Activated effector memory CD4-positive, alpha-beta T cell treated with Interleukin-2 at 50 U/mL for 16 hours (primary cell): Measurements from ENCODE around the gene POLD4.

ENCODE experiments used
- DNase-seq: peaks from one replicate; pipeline ENCODE4 v3.0.0-alpha.2; 2020

Gene POLD4

DNA sequence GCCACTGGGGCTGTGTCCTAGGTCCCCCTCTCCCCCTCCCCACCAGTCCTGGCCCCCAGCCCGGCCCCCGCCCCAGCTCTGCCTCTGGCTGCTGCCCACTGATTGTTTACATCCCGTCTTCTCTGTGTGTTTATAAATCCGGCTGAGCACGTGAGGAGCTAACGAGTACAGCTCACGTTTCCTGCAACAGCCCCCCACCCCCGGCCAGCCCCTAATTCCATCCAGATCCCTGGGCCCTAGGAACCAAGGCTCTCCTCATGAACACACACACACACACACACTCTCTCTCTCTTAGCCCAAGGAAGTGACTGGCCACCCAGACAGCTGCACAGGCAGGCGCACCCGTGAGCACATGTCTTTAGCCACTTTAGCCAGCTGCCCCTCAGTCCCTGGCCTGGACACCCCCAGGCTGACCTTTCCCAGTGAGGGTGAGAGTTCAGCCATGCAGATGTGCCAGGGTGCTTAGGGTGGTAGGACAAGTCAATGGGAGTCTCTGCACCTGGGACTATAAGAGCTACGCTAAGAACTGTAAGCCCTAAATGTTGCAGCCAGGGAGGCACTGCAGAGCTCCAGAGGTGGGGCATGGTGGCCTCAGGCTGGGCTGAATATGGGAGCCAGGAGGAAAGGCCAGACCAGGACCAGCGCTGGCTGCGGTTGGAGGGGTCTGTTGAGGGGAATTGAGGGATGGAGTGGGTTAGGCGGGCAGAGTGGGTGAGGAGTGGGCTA, 17.2 kb upstream of the POLD4 start:
- DNase-seq, result no peak

DNA sequence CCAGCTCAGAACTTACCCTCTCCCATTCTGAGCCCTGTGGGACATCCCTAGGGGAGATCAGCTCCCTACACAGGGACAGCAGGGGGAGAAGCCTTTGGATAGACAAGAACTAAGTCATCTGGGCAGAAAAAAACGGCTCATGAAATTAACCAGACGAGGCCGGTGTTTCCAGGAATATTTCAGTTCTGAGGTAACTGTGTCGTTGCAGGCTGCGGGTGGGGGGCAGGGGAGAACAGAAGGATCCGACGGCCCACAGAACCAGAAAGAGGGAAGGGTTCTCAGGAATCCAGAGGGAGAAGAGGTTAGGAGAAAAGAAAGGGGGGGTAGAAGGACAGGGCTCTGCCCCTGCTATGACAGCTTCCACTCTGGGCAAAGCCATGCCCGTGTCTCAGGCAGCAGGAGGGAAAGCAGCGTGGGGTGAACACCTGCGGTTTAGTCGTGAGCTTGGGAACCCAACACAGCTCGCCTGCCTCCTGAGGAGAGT, 16.5 kb upstream of the POLD4 start:
- no peak for DNase-seq

DNA sequence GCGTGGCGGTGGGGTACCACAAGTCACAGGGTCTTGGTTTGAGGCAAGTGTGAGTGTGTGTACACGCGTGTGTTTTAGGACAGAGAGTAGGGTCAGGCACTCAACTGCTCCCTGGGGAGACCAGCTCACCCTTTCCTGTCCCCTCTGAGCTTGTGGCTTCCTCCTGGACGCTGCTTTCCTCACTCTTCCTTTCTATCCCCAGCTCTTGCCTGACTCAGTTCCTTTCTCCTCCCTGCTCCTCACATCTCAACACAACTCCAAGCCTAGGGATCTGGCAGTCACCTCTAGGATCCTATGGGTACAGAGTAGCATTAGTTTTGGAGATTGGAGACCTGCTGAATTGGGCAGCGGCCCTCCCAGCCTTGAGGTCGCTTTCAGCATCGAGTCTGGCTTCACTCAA, 15.9 kb upstream of the POLD4 start:
- no peak for DNase-seq

DNA sequence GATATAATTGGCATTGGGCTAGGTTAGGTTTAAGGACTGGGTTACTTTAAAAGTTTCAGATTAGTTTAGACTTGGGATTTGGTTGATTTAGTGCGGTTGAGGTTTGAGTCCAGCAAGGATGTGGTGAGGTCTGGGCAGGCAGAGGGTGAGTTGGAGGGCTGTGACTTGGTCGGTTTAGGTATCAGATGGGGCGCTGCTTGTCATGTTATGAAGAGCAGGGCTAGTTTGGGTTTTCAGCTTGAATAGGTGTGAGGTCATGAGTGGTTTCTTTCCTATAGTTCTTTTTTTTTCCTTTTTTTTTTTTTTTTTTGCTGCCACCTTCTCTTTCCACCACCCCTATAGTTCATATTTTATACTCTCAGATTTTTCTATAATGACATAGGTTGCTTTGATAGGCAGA, 15.3 kb upstream of the POLD4 start:
- DNase-seq, result no peak

DNA sequence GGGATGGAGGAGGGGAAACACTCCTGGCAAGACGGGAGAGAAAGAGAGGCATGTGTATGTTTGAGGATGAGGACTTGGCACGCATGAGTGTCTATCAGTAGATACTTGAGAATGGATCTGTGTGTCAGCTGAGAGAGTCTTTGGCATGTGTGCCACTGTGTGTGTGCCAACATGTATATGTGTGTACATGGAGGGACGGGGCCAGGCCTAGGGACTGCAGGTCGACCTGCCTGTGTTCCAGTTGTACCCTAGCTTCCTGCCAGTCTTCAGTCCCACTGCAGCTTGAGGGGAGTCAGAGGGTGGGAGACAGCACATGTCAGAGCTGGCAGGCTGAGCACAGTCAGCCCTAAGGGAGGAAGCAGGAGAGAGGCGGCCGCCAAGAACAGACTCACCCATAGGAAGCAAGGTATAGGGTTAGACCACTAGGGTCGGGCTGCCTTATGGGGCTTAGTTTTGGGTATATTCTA, 14.4 kb upstream of the POLD4 start:
- no peak for DNase-seq

DNA sequence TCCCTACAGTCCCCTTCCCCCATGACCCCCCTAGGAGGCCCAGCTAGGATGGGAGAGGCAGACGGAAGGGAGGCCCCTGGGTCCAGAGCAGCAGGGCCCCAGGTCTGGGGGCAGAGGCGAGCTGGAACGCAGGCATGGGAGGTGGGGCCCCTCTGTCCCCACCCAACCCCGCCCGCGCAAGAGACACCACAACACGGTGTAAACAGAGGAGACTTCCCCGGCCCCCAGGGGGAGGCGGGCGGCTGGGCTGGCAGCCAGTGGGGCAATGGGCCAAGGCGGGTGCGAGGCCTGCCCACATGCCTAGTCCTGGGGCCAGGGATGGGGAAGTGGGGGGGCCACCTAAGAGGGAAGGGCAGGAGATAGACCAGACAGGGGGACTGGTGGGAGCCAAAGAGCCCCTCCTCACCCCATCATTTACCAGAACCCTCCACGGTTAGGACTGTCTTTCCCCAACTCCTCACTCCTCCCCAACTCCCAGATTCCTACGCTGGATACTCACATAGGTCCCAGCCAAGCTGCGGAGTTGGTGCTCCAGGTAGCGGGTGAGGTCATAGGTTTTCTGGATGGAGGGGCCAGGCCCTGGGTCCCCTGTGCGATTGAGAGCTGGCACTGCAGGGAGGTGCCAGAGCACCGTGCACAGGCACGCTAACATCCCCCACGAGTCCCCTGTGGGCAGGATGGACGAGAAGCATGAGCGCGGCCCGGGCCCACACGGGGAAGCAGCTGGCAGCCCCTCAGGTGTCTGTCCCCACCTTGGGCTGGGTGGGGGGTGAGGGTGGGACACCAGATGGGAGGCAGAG, 13.8 kb upstream of the POLD4 start:
- no peak for DNase-seq

DNA sequence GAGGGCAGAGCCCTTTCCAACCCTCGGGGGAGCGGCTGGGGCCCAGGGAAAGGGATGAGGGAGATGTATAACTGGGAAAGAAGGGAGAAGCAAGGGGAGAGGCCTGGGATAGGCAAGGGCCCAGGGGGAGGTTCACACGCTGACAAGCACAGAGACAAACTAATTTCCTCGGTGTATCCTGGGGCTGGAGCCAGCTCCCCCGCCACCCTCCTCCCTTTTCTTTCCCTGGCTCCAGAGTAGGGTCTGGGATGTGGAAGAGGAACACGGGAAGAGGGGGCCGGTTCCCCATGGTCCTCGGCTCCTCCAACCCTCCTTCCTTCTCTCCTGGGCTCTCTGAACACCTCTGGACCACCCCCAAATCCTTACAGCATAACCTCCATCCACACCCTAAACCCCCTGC, 13.2 kb upstream of the POLD4 start:
- no peak for DNase-seq

DNA sequence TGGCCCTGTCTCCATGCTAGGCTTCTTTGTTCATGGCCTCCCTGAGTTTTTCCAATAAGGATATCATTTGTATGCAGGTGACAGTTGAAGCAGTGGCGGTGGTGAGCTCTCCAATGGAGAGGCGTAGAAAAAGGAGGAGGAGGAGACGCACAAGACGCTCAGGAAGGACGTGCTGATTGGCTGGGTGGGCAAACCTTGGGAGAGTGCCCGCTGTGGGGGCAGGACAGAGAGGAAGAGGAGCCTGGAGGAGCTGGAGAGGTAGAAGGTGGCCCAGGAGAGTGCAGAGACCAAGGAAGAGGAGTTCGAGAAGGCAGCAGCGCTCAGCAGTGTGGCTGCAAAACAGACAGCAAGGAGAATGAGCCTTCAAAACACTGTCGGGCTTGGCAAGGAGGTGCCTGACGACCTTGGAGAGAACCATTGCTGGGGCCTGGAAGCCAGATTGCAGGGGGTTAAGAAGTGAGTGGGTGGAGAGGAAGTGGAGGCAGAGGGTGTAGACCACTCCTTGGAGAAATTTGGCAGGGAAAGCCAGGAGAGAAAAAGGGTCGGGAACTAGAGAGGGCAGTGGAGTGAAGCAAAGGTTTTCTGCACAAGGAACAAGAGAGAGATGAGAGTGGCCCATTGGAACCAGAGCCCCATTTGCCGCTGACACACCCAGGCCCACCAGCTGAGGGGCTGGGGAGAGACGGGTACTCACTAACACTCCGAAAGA, 12.5 kb upstream of the POLD4 start:
- DNase-seq, result no peak

DNA sequence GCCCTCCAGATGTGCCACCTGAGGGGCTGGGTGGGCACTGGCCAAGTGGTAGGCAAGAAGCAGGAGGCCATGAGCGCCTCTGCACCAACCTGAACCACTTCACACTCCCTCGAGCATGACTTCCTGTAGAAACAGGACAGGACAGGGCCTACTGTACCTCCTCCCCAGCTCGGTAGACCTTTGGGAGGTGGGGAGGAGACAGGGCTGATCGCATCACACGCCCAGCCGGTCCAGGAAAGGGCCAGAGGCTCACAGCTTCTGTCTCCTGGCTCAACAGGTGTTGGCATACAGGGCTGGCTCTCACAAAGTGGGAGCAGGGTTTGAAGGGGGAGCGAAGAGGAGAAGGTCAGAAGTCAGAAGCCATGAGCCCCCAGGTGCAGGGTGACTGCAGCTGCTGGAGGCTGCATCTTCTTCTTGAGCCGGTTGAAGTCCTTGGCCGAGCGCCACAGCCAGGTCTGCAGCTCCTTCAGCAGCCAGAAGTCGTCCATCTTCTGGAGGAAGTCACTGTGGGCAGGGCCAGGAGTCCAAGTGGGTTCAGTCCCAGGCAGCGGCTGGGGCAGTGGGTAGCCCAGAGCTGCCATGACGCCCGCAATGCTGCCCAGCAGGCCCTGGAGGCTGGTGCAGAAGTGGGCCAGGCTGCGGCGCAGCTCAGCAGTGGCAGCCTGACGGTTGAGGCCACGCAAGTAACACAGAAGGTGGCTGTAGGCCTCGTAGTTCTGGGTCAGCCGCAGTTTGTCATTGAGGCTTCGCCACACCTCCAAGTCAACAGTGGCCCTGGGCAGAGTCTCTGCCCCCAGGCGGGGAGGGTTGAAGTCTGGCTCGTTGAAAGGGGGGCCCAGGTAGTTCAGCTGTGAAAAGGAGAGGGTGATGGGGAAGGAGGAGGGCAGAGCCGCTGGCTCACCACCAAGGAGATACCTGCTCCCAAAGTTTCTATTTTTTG, 11.7 kb upstream of the POLD4 start:
- DNase-seq, result no peak

DNA sequence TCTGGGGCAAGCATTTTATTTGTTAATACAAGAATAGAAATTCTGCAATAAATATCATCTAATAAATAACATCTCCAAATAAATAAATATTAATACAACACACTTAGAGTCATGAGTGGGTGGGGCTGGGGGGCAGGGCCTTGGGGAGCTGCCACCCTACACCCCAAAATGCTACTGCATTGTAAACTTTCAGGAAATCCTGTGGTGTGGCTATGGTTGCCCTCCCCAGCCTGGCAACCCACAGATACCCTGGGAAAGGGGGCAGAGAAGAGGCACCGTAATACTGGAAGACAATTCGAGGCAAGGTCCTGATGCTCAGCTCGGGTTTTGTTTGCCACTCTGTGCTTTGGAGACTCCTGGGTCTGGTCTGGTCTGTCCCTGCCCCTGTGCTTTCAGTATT, 10.8 kb upstream of the POLD4 start:
- DNase-seq, result no peak

DNA sequence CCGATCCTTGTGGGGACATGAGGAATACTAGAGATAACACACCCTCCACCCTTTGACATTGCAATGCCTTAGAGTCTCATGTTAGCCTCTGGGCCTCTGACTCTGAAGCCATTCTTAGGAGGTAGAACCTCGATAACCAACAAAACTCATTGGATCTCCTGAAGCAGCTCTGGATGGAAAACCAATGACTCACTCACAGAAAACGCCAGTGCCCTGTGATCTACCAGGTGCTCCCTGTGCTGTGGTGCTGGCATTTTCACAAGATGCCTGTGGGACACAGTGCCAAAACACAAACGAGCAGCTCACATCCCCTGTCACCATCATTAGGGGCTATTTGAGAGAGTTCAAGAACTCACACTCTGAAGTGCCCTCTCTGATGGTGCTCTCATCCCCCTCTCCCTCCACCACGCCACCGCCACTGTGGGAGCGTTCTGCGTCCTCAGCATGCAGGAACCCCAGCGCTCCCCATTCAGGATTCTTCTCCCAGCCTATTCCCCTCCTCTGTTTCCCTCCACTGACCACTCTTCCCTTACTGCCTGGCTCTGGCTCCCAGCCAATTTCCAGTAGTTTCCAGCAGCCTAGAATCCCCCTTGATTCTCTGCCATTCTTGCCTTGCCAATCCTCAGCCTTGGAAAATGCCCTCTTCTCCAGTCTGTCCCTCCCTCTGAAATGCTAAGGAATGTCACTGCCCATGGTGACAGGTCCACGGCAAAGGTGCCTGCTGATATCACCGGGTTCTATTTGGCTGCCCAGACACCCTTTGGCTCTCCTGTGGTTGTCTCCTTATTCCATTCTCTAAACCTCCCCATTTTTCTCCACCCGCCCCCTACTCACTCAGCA, 4.7 kb upstream of the POLD4 start:
- DNase-seq, result no peak

DNA sequence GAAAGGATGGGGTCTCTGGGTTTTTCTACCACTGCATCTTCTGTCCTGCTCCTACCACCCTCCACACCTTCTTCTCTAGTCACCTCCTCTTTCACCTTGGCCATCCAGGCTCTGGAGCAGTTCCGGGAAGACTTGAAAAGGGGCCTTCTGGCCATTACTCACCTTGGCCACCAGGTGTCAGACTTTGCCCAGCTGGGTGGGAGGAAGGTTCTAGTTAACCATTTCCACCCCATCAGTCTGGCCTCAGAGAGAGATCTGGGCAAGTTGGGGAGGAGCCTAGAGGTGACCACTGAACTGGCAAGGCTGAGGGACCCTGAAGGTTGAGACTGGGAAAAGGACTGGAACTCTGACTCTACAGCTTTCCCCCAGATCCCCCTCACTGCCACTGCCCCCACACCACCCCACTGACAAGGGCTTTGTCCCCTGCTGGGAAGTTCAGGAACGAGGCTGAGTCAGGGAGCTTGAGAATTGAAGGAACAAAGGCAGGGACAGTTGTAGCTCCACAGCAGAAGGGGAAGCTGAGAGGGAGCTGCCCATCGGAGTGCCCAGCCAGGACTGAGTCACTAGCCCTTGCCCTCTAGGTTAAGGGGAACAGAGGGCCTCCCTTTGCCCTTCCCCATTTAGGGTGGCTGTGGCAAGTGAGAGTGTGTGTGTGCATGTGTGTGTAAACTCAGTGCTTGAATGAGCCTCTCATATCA, 3.7 kb upstream of the POLD4 start:
- DNase-seq, result peak; percentile 48

DNA sequence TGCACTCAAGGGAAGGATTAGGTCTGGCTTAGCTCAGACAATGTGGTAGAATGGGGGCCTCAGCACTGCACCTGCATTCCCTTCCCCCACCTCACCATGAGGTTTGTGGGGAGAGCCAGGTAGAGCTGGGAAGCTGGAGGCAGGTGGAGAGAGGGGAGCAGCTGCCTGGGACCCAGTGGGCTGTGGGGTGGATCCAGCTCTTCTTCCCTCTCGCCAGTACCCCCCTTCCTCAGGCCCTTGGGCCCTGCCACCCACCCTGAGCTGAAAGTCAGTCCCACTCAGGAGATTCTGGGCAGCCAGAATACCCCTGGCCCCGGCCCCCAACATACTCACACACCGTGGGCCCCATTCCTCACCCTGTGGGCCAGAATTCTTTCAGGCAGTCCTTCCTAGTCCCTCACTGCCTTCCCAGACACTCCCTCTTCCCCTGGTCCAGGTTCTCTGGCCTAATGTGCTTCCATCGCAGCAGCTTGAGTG, 3.1 kb upstream of the POLD4 start:
- DNase-seq, result no peak

DNA sequence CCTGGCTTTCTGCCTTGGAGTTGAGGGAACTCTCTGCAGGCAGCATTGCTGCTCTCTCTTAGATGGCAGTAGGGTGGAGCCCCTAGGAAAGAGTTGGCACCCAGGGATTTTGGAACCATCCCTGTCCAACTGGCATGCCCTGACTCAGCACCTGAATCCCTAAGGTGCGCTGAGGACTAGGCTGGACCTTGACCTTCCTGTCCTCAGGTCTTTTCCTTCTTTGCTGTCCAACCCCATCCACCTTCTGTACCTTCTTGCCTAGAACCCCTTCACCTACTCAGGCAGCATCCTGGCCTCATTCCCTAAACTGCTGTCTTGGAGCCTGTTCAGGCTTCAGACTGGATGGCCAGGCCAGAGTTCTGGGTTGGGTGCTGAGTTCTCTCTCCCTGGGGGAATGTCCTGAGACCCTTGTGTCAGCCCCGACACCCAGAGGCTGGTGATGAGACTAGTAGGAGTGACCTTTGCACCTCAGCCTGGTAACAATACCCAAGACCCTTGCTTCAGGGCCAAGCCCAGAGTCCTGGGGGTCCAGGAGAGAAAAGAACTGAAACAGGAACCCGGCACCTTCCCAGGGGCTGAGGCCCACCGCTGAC, 2.5 kb upstream of the POLD4 start:
- DNase-seq, result no peak

DNA sequence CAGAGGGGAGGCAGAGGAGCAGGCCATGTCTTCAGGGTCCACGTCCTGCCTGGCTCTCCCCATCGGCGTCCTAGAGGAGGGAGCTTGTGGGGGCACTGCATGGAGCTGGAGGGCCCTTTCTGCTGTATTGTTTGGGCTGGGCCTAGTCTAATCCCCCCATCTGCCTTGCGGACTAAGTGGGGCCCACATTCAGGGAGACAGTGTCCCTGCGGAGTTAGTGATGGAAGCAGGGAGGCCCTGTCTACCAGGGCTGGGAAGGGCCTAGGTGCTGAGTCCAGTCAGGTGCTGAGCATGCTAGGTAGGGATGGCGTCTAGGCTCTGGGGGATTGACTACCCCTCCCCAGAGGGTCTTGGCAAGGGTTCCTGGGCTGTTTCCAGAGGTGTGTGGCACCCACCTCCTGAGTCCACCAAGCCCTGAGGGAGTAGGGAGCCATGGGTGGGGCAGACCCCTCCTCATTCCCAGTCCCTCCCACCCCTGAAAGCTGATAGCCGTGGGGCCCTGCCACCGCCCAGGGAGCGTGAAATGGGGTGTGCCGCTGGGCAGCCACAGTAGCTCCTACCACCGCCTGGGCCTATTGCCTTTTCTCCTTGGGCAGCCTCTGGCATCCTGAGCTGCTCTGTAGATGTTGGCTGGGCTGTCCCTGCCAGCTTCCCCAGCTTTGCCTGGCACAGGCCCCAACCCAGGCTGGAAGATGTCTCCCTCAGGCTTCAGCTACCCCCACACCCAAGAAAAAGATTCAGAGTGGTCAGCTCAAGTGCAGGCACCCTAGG, 1.9 kb upstream of the POLD4 start:
- DNase-seq, result no peak

DNA sequence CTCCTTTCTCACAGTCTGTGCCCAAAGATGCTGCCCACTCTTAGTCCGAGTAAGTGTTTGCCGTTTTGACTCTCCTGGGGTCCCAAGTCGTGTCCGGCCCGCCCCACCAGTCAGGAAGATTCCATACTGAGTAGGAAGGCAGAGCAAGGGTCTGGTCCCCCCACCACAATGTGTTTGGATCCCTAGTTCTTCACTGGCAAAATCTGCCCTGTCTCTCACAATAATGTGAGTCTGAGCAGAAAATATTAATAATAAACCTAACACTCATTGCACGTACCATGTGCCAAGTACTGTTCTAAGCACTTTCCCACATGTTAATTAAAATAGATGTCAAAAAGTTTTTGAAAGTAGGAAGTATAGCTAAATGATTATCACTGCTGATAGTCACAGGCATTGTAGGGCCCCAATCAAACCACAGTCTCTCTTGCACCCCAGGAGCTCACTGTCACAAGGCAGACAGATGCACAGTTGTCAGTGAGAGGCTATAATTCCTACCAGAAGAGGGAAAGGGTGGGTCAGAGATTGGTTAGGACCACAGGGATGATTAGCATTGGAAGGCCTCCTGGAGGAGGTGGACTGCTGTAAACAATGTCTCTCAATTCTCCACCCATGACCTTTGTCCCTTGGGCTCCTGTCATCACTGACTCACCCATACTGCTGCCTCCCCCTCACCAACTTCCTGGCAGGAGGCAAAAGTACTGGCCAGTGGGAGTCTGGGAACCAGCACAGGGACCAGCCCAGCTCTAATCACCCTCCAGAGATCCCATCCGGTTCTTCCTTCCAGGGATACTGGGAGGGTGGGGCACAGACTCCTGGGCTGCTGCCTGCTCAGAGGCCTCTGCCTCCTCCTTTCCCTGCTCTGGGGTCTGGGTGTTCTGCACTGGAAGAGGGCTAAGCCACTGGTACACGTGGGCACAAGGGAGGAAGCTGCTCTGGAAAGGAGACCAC, 1.0 kb upstream of the POLD4 start:
- no peak for DNase-seq

DNA sequence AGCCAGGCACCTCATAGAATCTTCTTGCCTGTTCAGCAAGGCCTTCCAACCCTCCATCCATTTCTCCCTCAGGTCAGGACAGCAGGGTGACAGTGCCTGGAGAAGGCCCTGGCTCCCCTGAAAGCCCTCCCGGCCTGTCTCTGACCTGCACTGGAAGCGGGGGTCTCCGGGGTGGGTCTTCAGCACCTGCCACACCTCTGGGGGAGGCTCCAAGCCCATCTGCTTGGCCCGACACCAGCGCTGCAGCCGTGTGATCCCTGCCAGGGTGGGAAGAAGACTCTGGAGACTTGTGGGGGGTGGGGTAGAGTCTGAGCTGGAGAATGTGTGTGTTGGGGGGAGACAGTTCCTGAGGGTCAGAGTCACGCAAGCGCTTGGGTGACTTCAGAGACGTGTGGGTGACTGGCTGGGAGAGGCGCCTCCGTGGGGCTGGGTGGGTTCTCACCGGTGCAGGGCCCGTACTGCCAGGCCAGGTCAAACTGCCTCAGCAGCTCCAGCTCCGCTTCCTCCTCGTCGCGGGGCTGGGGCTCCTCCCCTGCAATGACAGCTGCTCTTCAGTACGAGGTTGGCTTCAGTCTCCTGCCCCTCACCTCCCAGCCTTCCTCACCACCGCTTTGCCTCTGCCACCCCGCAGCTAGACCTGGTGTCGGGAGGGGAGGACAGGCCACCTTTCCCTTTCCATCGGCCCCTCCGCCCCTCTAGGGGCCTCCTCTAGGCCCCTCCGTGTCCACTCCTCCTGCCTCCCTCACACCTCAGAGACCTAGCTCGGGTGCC, 615 bp downstream of the POLD4 start:
- DNase-seq, result no peak
